Mammary epithelial cell (primary cell): ENCODE measurements around the gene ANKRD16.

ENCODE experiments used
- EZH2 ChIP-seq: IDR thresholded peaks from 2 replicates; pipeline ENCODE4 v1.6.1; 2012; ENCODE audit warnings: low read length, inconsistent platforms, borderline replicate concordance
- TF ChIP-seq, protein P1 (sequence below), 2 donors: IDR thresholded peaks in 1 of 2; conservative IDR thresholded peaks in 1 of 2; 2 replicates each; pipeline ENCODE4 v1.5.1; 2011 to 2012; ENCODE audit warnings: inconsistent platforms in 2 of 2, low read length in 2 of 2, mild to moderate bottlenecking in 2 of 2, control low read depth in 1 of 2, low read depth in 1 of 2; ENCODE audit not compliant: insufficient read depth in 1 of 2; ENCODE audit errors: extremely low read depth in 1 of 2

DNA sequence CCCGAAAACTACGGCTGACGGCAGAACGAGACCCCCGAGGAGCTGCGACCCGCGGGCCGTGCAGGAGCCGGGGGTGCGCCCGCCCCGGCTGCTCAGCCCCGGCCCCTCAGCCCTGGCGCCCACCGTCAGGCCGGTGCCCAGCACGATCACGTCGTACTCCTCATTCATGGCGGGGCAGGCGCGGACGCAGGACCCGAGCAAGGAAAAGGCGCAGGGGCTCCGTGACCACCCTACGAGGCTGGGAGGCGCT lies 76.7 kb downstream of the ANKRD16 start:
- TF ChIP-seq, protein P1, sequence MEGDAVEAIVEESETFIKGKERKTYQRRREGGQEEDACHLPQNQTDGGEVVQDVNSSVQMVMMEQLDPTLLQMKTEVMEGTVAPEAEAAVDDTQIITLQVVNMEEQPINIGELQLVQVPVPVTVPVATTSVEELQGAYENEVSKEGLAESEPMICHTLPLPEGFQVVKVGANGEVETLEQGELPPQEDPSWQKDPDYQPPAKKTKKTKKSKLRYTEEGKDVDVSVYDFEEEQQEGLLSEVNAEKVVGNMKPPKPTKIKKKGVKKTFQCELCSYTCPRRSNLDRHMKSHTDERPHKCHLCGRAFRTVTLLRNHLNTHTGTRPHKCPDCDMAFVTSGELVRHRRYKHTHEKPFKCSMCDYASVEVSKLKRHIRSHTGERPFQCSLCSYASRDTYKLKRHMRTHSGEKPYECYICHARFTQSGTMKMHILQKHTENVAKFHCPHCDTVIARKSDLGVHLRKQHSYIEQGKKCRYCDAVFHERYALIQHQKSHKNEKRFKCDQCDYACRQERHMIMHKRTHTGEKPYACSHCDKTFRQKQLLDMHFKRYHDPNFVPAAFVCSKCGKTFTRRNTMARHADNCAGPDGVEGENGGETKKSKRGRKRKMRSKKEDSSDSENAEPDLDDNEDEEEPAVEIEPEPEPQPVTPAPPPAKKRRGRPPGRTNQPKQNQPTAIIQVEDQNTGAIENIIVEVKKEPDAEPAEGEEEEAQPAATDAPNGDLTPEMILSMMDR (conservative IDR thresholded peaks at IDR 0.05 in 1 of 2, IDR thresholded peaks at IDR 0.05 in 1 of 2; ENCODE audit: extremely low read depth in 1 of 2, insufficient read depth in 1 of 2, low read depth in 1 of 2, low read length in 2 of 2), result no peak
- TF ChIP-seq EZH2, result no peak
